ENCODE measurements around the gene PCYT2.
"Not testable (repeated sequence)": the region's sequence is repeated elsewhere in the genome, so short reads cannot be mapped to it uniquely, and the experiment has no call there.

Gene PCYT2

DNA sequence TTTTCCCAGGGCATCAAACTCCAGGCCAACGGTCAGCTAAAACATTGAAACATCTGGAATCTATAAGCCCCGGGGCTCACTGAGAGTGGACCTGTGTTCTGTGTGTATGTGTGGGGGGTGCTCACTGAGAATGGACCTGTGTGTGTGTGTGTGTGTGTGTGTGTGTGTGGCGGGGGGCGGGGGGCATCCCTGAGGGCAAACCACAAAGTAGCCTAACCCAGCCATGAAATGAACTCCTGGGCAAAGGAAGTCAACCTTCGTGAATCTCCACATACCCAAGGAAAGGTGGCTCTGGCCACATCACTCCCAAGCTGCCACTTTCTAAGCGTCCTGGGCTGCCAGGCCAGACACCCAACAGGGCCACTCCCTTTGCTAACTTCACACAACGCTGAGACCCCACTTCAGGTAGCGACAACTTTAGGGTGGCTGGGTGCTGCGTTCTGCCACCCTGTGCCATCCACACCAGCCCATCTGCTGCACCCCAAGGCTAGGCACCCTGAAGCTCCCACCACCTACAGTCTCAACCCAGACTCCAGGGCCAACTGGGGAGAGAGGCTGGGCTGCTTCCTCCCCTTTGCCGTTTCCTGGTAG lies 14.8 kb upstream of the PCYT2 start:
- H3K9me3 Mint-ChIP-seq = no peaks in the 10 kb centered on the region
- peaks cover 12% of the 10 kb centered on the region for H3K4me1 Mint-ChIP-seq
- no peak for ATAC-seq (ENCODE audit: low read depth)
- H3K27me3 Mint-ChIP-seq = peaks cover 2% of the 10 kb centered on the region
- H3K27ac Mint-ChIP-seq = peak overlapping the region; percentile 85
- no peak for DNase-seq (ENCODE audit: low spot score in 2 of 2)
- peaks cover 8% of the 10 kb centered on the region for H3K36me3 Mint-ChIP-seq
- peak overlapping the region; percentile 81 for H3K4me3 Mint-ChIP-seq

DNA sequence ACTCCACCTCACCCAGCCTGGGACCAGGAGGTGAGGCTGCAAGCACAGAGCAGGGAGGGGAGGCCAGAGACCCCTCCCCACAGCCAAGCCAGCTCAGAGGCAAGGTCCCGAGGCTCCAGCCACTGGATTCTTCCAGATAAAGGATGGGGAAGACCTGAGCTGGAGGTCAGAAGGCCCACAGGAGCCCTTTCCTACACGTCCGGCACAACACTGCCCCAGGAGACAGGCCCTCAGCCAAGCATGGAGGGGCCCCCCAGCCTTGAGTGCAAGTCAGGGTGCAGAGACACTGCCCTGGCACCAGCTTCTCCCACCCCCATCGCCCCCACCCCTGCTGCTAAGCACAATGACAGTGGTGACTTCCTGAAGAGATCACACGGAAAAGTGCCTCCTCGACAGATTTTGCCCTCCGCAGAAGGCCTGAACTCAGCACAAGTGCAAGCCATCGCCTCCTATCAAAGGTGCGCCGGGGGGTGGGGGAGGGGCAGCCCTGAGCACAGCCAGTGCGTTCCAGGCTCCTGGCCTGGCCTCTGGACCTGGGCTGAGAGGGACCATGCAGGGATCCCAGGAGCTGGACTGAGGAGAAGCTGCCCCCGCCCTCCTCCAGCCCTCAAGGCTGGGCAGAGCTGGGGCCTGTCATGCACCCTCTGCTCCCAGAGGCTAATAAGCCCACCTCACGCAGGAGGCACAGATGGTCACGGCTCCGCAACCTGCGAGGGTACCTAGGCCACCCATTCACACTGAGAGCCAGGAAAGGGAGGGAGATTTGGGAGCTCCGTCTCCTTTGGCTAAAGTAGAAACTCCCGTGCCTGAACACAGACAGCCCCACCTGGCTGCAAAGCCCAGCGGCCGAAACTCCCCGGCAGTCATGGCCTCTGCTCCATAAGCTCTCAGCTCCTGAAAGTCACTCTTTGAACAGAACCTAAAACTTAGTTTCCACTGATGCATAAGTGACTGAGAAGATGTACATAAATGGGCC lies 13.6 kb upstream of the PCYT2 start:
- ATAC-seq (ENCODE audit: low read depth) (no peak), DNase-seq (ENCODE audit: low spot score in 2 of 2) (no peak)
- Mint-ChIP-seq H3K27me3 (peaks cover 2% of the 10 kb centered on the region), H3K4me1 (peaks cover 12% of the 10 kb centered on the region), H3K27ac (no peak overlapping the region), H3K4me3 (peak overlapping the region; percentile 21), H3K36me3 (peaks cover 8% of the 10 kb centered on the region), H3K9me3 (no peaks in the 10 kb centered on the region)

DNA sequence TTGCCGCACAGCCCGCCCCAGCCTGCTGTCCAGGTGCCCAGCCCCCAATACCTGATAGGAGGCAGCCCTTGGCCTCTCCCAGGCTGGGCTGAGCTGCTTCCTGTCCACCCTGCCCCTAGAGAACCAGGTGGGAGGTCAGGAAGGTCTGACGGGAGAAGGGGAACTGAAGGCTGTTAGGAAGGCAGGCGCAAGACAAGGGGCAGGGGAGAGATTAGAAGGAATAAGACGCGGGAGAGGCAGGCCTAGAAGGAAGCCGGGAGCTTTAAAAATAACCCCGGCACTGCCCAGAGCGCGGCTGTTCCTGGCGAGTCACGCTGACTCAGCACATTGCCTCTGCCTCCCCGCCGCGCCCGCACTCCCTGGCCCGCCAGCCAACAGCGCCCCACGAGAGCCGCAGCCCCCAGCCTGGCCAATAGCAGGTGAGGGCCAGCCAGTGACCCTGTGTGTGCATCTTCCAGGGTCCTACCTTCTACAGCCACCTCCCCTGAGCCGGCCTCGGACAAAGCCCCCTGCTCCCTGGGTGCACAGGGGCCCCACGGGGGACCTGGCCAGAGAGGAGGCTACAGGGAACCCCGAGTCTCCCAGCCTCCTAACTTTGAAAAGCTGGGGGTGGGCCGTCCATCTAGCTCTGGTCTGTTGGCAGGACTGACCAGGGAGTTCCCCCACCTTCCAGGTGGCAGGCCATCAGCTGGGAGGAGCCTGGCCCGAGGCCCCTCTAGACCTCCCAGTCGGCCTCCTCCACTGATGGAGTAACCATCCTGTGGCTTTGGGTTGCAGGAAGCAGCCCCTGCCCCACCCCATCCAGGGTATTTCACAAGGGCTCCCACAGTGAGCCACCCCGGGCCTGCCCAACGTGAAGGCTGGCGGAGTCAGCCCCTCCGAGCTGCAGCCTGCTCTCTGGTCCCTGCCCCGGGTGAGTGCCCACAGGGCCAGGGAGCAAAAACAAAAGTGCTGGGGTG lies 12.4 kb upstream of the PCYT2 start:
- DNase-seq (ENCODE audit: low spot score in 2 of 2) (no peak), ATAC-seq (ENCODE audit: low read depth) (no peak)
- H3K9me3 Mint-ChIP-seq = no peaks in the 10 kb centered on the region
- peaks cover 8% of the 10 kb centered on the region for H3K36me3 Mint-ChIP-seq
- no peak overlapping the region for H3K27ac Mint-ChIP-seq
- no peak overlapping the region for H3K4me3 Mint-ChIP-seq
- H3K4me1 Mint-ChIP-seq = peaks cover 12% of the 10 kb centered on the region
- no peaks in the 10 kb centered on the region for H3K27me3 Mint-ChIP-seq

DNA sequence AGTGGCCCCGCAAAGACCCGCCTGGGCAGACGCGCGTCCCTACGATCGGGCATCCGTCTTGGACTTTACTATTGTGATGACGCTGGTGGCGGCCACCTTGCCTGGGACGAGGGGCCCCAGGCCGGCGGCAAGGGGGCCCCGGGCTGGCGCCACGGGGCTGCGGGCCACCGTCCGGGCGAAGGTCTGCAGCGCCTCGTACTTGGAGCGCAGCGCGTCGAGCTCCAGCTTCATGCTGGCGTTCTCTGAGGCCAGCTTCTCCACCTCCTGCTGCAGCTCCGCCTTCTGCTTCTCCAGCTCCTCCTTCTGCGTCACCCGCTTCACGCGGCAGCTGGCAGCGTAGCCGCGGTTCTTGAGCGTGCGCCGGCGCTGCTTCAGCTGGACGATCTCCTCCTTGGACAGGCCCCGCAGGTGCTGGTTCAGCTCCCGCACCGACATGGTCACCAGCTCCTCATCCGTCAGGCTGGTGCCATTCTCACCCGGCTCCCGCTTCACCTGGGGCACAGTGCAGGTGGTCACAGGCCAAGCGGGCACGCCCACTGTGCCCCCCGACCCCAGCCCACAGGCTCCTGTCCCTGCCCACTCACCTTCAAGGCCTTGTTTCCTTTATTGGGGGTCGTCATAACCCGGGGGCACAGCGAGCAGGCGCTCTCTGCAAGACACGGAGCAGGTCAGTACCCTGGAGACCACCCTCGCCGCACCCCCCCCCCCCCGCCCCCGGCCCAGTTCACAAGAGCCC lies 11.5 kb upstream of the PCYT2 start:
- no peak for DNase-seq (ENCODE audit: low spot score in 2 of 2)
- Mint-ChIP-seq H3K4me1 (peaks cover 17% of the 10 kb centered on the region), H3K9me3 (no peaks in the 10 kb centered on the region), H3K27me3 (no peaks in the 10 kb centered on the region), H3K27ac (no peak overlapping the region), H3K4me3 (no peak overlapping the region), H3K36me3 (peaks cover 9% of the 10 kb centered on the region)
- no peak for ATAC-seq (ENCODE audit: low read depth)

DNA sequence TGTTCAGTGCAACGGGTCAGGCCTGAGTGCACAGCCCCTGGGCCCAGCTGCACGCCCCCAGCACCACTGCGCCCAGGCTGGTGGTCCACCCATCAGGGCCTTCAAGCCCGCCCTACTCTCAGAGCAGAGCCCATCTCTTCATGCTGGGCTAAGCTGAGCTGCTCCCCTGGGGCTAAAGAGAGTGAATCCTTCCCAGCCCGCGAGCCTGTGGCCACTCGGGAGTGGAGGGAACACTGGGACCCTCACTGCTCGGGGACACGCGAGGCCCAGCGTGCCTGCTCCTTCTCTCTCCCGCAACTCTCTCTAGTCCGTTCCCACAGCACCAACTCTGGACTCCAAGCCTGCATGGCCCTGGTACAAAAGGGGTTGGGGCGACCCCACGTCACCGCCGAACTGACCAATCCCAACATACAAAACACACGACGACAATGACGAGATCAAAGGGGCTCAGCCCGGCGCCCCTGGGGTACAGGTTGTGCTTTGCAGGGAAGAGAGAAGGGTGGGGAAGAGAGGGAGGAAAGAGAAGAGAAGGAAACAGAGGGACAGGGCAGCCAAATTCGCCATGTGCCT lies 10.9 kb upstream of the PCYT2 start:
- no peak overlapping the region for H3K27ac Mint-ChIP-seq
- peaks cover 20% of the 10 kb centered on the region for H3K4me1 Mint-ChIP-seq
- H3K4me3 Mint-ChIP-seq = no peak overlapping the region
- H3K27me3 Mint-ChIP-seq = no peaks in the 10 kb centered on the region
- no peaks in the 10 kb centered on the region for H3K9me3 Mint-ChIP-seq
- H3K36me3 Mint-ChIP-seq = peaks cover 9% of the 10 kb centered on the region
- DNase-seq (ENCODE audit: low spot score in 2 of 2) (no peak), ATAC-seq (ENCODE audit: low read depth) (no peak)

DNA sequence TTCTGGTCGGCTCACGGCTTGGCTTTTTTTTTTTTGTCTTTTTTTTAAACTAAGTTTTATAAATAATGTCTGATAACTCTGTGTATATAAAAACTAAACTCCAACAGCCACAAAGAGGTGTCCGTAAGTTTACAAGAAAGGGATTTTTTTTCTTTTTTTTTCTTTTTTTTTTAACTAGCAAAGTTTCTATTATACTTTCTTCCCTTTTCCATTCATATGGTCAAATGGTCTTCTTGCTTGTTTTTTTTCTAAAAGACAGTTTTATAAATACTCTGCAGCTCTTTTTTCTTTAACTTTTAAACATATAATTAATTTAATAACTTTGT lies 10.3 kb upstream of the PCYT2 start:
- no peak for ATAC-seq (ENCODE audit: low read depth)
- DNase-seq (ENCODE audit: low spot score in 2 of 2) = no peak
- Mint-ChIP-seq H3K4me1 (peaks cover 23% of the 10 kb centered on the region), H3K27ac (no peak overlapping the region), H3K36me3 (peaks cover 9% of the 10 kb centered on the region), H3K27me3 (no peaks in the 10 kb centered on the region), H3K9me3 (no peaks in the 10 kb centered on the region), H3K4me3 (no peak overlapping the region)

DNA sequence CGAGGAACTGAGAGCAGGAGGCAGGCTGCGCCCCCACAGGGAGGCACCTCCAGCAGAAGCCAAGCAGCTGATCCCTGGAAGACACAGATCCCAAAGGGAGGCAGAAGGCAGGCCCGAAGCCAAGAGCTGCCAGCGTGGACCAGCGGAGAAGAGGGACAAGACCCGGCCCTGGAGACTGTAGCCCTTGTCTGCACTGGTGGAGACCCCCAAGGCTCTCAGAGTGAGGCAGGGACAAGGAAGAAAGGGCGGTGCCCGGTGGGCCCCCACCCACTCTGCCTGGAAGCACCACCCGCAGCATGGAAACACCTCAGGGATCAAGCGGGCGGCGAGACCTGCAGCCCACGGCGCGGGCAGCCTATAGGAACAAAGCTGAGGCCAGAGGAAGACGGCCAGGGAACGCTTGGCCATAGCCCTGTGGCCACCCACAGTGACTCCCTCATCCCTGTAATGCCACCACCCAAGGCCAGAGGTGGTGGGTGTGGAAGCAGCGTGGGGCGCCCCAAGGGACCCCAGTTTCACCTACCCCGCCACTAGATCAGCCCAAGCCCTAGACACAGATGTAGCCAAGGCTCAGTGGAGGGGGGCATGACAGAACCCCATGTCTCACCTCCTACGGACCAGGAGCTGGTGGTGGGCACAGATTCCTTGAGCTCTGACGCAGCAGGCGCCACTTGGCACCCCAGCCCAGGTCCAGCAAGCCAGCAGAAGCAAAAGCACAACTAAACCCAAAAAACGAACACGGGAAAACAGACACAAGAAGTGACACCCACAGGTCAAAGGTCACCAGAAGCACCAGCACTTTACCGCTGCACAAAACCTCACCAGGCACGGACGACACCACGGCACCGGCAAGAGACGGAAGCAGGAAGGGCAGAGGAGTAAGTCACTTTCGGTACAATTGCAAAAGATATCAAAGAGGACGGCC lies 9.7 kb upstream of the PCYT2 start:
- Mint-ChIP-seq H3K27me3 (no peaks in the 10 kb centered on the region), H3K36me3 (peaks cover 9% of the 10 kb centered on the region), H3K4me1 (peaks cover 18% of the 10 kb centered on the region), H3K27ac (no peak overlapping the region), H3K9me3 (no peaks in the 10 kb centered on the region), H3K4me3 (no peak overlapping the region)
- no peak for DNase-seq (ENCODE audit: low spot score in 2 of 2)
- ATAC-seq (ENCODE audit: low read depth) = no peak

DNA sequence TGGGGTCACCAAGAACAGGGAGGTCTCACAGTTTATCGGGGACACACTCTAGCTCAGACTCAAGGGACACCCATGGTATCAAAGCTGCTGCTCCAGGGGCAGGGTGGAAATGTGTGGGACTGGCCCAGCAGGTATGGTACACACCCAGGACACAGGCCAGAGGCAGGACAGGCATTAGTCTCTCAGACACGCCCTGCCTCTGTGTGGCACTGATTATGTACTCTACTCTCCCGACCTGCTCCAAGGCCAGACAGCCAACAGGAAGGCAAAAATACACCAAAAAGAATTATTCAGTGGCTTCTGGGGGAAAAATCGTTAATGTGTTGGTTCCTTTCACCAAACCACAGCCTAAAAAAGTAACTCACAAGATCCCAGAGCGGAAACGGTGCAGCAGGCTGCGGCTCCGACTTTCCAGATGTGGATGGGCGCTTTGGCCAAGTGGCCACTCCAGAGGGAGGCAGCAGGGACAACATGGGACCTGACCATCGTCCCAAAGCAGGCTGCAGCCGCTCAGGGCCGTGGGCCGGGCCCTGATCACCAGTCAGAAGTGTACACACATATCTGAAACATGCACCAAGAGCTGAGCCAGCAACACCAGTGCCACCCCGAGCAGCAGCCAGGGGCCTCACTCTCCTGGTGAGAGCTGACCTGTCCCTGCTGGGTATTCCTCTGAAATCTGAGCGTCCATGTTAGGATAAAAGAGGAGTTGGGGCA lies 7.8 kb upstream of the PCYT2 start:
- ATAC-seq (ENCODE audit: low read depth) (no peak), DNase-seq (ENCODE audit: low spot score in 2 of 2) (no peak)
- peaks cover 11% of the 10 kb centered on the region for H3K36me3 Mint-ChIP-seq
- H3K9me3 Mint-ChIP-seq = no peaks in the 10 kb centered on the region
- peak overlapping the region; percentile 92 for H3K27ac Mint-ChIP-seq
- no peaks in the 10 kb centered on the region for H3K27me3 Mint-ChIP-seq
- no peak overlapping the region for H3K4me3 Mint-ChIP-seq
- H3K4me1 Mint-ChIP-seq = peaks cover 17% of the 10 kb centered on the region

GRCh38 chr17:81918333-81918669 lies 7.1 kb upstream of the PCYT2 start:
- Mint-ChIP-seq H3K4me1 (peaks cover 17% of the 10 kb centered on the region), H3K4me3 (peak overlapping the region; percentile 94), H3K27ac (peak overlapping the region; percentile 92), H3K36me3 (peaks cover 11% of the 10 kb centered on the region)
- ATAC-seq (ENCODE audit: low read depth) = peak; percentile 14
- H3K9me3 Mint-ChIP-seq; DNase-seq (ENCODE audit: low spot score in 2 of 2); H3K27me3 Mint-ChIP-seq: not testable (repeated sequence)

DNA sequence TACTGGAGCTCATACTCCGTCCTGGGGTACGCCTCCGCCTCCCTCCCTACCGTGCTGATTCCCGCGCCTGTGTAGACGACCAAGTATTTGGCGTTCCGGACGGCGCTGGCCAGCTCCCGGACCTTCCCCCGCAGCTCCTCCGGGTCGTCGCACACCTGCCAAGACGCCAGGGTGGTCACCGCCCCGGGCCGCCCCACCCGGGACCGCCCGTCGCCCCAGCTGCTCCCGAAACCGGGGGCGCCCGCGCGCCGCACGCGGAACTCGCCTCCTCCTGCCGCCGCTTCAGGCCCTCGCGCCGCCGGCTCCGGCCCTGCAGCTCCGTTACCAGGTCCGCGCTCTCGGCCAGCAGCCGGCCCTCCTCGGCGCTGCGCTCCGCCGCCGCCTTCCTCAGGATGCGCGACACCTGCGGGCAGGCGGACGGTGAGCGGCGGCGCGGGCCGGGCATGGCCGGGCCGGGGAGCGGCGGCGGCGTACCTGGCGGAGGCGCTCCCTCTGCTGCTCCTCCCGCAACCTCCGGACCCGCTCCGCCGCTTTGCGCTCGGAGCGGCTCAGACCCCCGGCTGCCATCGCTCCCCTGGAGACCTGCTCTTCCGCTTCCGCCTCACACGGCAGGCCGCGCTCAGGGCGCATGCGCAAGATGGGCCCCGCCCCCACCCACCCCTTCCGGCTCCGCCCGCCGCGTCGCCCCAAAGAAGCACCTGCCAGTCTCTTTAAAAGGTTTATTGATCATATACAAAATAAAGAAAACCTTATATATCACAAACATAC lies 6.5 kb upstream of the PCYT2 start, which contains the start of gene SIRT7:
Gene SIRT7, minus strand, starts transcription at position 612 of the 768 bp plus-strand sequence. Its CDS starts 45 bp downstream, at position 567.
- H3K36me3 Mint-ChIP-seq = peaks cover 11% of the 10 kb centered on the region

GRCh38 chr17:81916234-81917001 lies 5.2 kb upstream of the PCYT2 start:
- Mint-ChIP-seq H3K9me3 (no peaks in the 10 kb centered on the region), H3K27ac (no peak overlapping the region), H3K4me1 (peaks cover 19% of the 10 kb centered on the region), H3K36me3 (peaks cover 5% of the 10 kb centered on the region), H3K4me3 (peak overlapping the region; percentile 94), H3K27me3 (no peaks in the 10 kb centered on the region)
- ATAC-seq (ENCODE audit: low read depth) (no peak), DNase-seq (ENCODE audit: low spot score in 2 of 2) (no peak)

More for the DNA sequence above, 6.5 kb upstream of the PCYT2 start, which contains the start of gene SIRT7:
- Mint-ChIP-seq H3K27ac (peak within 1 kb of the TSS; percentile 92), H3K4me1 (peaks cover 17% of the 10 kb centered on the region), H3K9me3 (no peaks in the 10 kb centered on the region), H3K4me3 (peak within 1 kb of the TSS; percentile 94), H3K27me3 (no peaks in the 10 kb centered on the region)
- DNase-seq (ENCODE audit: low spot score in 2 of 2) = peak; percentile 73 to 74
- ATAC-seq (ENCODE audit: low read depth) = peak; percentile 93

All from memory B cell (primary cell).